GM21447 (cell line): ENCODE data around the gene MAPRE3.
"Not testable (repeated sequence)": the region's sequence is repeated elsewhere in the genome, so short reads cannot be mapped to it uniquely, and the experiment has no call there.

Experiments
- ATAC-seq: cut with Tn5 transposase; IDR thresholded peaks from one replicate; pipeline ENCODE4 v1.9.1; 2021; ENCODE audit not compliant: unreplicated experiment

MAPRE3 gene

GRCh38 chr2:27065128-27065527, 94.7 kb downstream of the MAPRE3 start:
- ATAC-seq: no peak

- no peak for ATAC-seq
These were observed 96.9 kb downstream of the MAPRE3 start for GRCh38 chr2:27067385-27067784.

- no peak for ATAC-seq
These were observed 99.0 kb downstream of the MAPRE3 start for GRCh38 chr2:27069436-27069835.

DNA sequence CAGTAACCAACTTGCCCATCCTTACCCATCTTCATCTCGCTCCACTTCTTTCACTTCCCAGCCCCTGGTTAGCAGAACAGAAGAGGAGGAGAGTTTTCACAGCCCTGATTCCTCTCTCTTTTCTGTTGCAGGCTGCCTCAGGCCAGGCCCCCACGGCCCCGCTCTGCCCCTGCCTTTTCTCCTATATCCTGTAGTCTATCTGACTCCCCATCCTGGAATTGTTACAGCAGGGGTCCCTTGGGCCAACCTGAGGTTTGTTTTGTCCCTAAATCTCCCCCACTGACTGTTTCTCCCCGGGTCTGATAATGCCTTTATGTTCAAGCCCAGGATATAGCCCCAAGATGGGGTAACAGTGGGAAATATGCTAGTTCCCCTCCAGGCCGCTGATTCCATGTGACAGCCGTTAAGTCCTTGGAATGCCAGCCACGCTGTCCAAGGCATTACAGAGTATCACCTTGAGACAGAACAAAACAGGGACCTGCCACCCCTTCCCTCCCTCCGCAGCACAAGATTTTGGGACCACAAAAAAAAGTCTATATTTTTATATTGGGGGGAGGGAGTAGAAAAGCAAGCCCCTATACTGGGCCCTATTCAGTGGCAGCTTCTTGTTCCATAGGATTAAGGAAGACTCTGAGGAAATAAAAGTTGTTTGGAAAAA, 99.7 kb downstream of the MAPRE3 start:
- no peak for ATAC-seq

- no peak for ATAC-seq
These were observed 100.3 kb downstream of the MAPRE3 start for GRCh38 chr2:27070653-27071276.

DNA sequence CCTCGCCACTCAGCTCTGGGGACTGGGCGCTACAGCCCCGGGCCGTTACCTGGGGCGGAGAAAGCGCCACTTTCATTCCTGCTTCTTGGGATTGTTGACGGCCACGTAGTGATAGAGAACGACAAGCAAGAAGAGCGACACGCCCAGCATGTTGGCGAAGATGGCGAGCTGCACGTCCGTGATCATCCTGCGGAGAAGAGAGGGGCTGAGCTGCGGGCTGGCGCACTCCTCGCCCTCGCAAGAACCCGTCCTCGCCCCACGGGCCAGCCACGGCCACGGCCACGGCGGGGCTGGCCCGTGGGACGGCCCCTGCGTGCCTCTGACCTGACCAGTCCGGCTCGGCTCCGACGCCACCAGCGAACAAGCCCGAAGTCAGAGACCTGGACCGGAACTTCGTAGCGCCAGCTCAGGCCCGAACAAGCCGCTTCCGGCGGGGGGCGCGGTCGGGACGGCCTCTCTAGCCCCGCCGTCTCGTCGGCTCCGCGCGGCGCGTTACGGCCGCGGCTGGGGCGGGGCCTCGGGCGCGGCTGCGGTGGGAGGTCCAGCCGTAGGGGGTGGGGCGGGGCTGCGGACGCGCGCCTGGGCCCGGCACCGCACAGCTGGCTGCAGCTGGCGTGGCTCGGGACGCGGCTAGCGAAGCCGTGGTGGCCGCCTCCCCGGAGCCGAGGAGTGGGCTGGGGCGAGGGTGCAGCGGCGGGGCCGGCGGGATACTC, 101.0 kb downstream of the MAPRE3 start, which contains the start of gene OST4:
TSS of gene OST4 (minus strand) at position 378 of the 713 bp plus-strand sequence.
- ATAC-seq: peak; percentile 73

DNA sequence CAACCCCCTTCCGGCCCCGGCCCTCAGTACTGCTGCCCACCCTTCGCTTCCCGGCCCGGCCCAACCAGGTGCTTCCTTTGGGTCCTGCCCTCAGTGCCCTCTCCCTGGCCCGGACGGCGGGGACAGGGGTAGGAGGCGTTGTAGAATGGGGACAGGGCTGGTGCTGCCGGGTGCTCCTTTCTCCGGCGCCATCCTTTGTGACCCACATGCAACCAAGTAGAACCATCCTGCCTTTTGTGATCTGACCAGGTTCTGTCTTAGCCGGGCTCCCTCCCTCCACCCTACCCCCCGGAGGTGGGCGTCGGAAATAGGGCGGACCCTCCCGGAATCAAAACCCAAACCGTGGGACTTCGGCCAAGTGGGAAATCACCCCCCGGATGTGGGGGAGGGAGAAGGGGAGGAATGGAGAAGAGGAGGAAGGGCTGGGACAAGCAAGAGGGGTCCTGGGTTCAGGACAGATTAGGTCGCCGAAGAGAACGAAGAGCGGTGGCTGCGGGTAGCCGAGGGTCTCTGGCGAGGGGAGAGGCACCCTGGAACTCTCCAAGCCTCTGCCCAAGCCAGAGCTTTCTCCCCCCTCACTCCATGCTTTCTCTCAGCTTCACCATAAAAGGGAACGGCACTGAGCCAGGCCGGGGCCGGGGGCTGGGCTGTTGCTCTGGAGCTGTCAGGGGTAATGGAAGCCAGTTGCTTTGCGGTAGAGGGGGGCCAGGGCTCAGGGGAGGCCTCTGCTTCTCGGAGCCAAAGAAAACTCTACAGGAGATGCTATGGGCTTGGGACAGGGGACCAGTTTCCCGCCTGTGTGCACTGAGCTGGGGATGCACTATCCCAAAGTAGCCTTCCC, 101.8 kb downstream of the MAPRE3 start:
- peak; percentile 24 for ATAC-seq

- ATAC-seq: no peak
These were observed 102.5 kb downstream of the MAPRE3 start for GRCh38 chr2:27072920-27073319.

DNA sequence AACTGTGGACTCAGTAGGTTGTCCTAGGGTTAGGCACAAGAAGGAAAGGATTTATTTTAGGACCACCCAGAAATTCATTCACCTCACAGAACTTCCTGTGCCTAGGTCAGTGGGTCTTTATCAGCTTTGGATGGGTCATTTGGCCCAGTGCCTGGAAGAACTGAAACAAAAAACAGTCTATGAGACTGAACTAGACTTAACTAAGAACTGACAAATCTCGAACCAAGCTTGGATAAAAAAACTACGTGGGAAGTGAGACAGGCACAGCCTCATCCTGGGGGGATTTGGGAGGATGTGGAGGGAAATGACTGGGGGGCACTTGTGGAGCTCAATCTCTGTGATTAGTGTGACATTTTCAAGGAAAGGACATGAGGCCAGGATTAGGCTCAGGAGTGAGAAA, 103.3 kb downstream of the MAPRE3 start:
- ATAC-seq: no peak

DNA sequence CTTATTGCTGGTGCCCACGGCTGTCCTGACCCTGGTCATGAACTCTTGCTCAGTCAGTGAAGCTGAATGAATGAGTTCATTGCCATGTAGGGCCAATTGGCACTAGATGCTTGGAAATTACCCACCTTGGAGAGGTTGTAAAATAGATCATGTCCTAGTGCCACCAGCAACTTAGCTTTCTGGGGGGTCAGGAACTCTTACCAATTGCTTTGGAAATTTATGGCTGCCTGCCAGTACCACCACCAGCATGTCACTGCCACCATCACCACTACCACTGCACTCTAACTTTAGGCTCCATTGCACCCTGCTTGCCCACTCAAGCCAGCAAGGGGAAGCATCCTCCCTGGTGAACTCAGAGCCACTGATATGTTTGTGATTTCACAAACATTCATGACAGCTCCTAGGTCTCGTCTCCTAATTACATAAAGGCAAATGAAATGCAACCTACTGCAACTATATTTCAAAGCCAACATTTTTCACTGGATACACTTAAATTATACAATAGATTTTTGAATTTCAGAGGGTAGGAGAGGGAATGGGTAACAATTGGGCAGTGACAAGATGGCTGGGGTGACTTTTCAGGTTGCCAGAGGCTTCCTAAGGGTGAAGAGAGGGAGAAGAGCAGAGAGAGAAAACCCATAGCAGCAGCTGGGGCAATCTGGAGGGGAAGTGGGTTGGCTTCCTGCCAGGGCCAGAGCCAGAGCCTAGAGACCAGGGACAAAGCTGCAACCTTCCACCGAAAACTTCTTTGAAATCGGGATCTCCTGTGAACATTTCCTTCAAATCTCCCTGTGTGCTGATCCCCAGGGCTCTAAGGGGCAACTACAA, 104.5 kb downstream of the MAPRE3 start:
- ATAC-seq: no peak

DNA sequence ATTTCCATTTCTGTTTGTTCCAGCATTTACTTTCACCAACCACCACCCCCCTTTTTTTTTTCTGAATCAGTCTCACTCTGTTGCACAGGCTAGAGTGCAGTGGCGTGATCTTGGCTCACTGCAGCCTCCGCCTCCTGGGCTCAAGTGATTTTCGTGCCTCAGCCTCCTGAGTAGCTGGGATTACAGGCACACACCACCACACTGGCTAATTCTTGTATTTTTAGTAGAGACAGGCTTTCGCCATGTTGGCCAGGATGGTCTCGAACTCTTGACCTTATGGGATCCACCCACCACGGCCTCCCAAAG, 105.1 kb downstream of the MAPRE3 start:
- not testable (repeated sequence) for ATAC-seq

DNA sequence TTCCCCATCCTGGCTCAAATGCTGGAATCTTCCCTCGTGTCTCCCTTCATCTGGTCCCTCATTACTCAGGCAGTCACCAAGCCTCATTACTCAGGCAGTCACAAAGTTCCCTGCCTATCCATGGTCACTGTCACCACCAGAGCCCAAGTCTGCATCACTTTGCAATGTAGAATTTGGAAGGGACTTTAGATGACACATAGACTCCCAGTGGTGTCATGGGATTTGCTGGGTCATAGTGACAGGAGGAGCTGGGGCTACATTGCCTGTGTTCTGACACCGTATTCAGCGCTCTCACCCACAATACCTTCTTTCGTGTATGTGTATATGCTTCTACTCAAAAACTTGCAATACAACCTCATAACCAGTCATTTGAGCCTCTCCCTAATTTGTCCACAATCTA, 105.9 kb downstream of the MAPRE3 start:
- no peak for ATAC-seq
